Liver (tissue), 3 donors: ENCODE data around the gene TMEM233.

Experiments
- SP1 ChIP-seq: IDR thresholded peaks from 2 replicates; pipeline ENCODE4 v1.6.1; 2018; ENCODE audit warnings: antibody characterized with exemption, mild to moderate bottlenecking
- TAF1 ChIP-seq: conservative IDR thresholded peaks from 2 replicates; pipeline ENCODE4 v1.6.1; 2016; ENCODE audit warnings: antibody characterized with exemption, mild to moderate bottlenecking
- TF ChIP-seq, protein P1 (sequence below): fragments of 150-350 bp; IDR thresholded peaks from 2 replicates; pipeline ENCODE4 v1.5.1; 2017; ENCODE audit warnings: improper control_type of control experiment, low read depth, low read length; ENCODE audit not compliant: missing input control
- donor health status: healthy.
- donor health status: healthy.

DNA sequence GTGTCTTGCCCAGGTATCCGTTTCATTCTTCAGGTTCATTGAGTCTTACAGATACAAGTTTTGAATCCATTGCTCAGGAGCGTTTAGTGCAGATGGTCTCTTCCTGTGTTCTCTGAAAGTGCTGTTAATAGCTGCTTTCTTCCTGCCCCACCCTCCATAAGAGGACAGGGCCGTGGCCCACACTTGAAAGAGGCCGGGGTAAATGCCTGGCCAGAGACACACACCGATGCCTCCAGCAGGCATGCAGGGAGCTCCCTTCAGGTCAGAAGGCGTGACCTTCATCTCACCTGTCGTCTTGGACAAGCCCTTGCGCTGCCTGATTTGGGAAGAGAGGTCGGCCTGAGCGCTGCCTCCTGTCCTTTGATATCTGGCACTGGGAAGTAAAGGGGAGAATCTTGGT lies 85.9 kb downstream of the TMEM233 start:
- TF ChIP-seq, protein P1, sequence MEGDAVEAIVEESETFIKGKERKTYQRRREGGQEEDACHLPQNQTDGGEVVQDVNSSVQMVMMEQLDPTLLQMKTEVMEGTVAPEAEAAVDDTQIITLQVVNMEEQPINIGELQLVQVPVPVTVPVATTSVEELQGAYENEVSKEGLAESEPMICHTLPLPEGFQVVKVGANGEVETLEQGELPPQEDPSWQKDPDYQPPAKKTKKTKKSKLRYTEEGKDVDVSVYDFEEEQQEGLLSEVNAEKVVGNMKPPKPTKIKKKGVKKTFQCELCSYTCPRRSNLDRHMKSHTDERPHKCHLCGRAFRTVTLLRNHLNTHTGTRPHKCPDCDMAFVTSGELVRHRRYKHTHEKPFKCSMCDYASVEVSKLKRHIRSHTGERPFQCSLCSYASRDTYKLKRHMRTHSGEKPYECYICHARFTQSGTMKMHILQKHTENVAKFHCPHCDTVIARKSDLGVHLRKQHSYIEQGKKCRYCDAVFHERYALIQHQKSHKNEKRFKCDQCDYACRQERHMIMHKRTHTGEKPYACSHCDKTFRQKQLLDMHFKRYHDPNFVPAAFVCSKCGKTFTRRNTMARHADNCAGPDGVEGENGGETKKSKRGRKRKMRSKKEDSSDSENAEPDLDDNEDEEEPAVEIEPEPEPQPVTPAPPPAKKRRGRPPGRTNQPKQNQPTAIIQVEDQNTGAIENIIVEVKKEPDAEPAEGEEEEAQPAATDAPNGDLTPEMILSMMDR, result no peak
- TF ChIP-seq TAF1 (no peak), SP1 (no peak)
